GM23338 (cell line): ENCODE measurements around the gene HKDC1. TPM values are rescaled to one million over a fixed set of nuclear protein-coding genes. Genes with fewer than 3 reads are reported as not detected.
A peak's percentile ranks its signal among the peaks of the same experiment; 100 is the strongest.

Experiments used
- ATAC-seq: fragments of 200-7000 bp; cut with Tn5 transposase; 3 replicates; pipeline ENCODE4 v1.9.1; 2020
- DNase-seq: peaks from one replicate; pipeline ENCODE4 v3.0.0-alpha.2; 2015; ENCODE audit warnings: low spot score
- H2AFZ ChIP-seq: fragments of 200-600 bp; sonication (generic); 2 replicates; pipeline ENCODE4 v1.8.0; 2016; ENCODE audit warnings: antibody characterized with exemption, mild to moderate bottlenecking, moderate library complexity
- H3F3A ChIP-seq: fragments of 200-600 bp; sonication (generic); replicated peaks from 2 replicates; pipeline ENCODE4 v1.8.0; 2017; ENCODE audit warnings: antibody characterized with exemption, mixed run types, low read depth
- H3K27ac ChIP-seq: fragments of 200-600 bp; sonication (generic); 2 replicates; pipeline ENCODE4 v1.6.1; 2016; ENCODE audit warnings: low read depth
- H3K27me3 ChIP-seq: fragments of 200-600 bp; sonication (generic); 2 replicates; pipeline ENCODE4 v1.8.0; 2016; ENCODE audit warnings: mild to moderate bottlenecking, mixed run types, moderate library complexity; ENCODE audit not compliant: insufficient read depth
- H3K36me3 ChIP-seq: fragments of 200-600 bp; sonication (generic); 2 replicates; pipeline ENCODE4 v1.8.0; 2016; ENCODE audit warnings: mild to moderate bottlenecking; ENCODE audit not compliant: insufficient read depth
- H3K4me1 ChIP-seq: fragments of 200-600 bp; sonication (generic); 2 replicates; pipeline ENCODE4 v1.8.0; 2016; ENCODE audit warnings: mild to moderate bottlenecking, moderate library complexity; ENCODE audit not compliant: insufficient read depth
- H3K4me2 ChIP-seq: fragments of 200-600 bp; sonication (generic); 2 replicates; pipeline ENCODE4 v1.7.1; 2017; ENCODE audit warnings: mixed run types
- H3K4me3 ChIP-seq: fragments of 200-600 bp; sonication (generic); 2 replicates; pipeline ENCODE4 v1.6.1; 2016; ENCODE audit warnings: mixed run types
- H3K79me2 ChIP-seq: fragments of 200-600 bp; sonication (generic); replicated peaks from 2 replicates; pipeline ENCODE4 v1.8.0; 2017; ENCODE audit warnings: mild to moderate bottlenecking; ENCODE audit not compliant: insufficient read depth
- H3K9me2 ChIP-seq: fragments of 200-600 bp; sonication (generic); 2 replicates; pipeline ENCODE4 v1.8.0; 2017; ENCODE audit not compliant: insufficient read depth
- H4K20me1 ChIP-seq: fragments of 200-600 bp; sonication (generic); replicated peaks from 2 replicates; pipeline ENCODE4 v1.8.0; 2017; ENCODE audit warnings: mild to moderate bottlenecking; ENCODE audit not compliant: insufficient read depth
- H3K27ac Mint-ChIP-seq: 2 replicates; pipeline ENCODE4 v1.8.0; 2020; ENCODE audit warnings: inconsistent platforms, mild to moderate bottlenecking, moderate library complexity, mixed read lengths
- H3K27me3 Mint-ChIP-seq: 3 replicates; pipeline ENCODE4 v1.8.0; 2022; ENCODE audit warnings: low read depth, mild to moderate bottlenecking, moderate library complexity, mixed read lengths, inconsistent platforms; ENCODE audit not compliant: insufficient read depth, poor library complexity
- H3K36me3 Mint-ChIP-seq: 3 replicates; pipeline ENCODE4 v1.8.0; 2021; ENCODE audit warnings: low read depth, mild to moderate bottlenecking, inconsistent platforms, moderate library complexity, mixed read lengths
- H3K4me1 Mint-ChIP-seq: 3 replicates; pipeline ENCODE4 v1.8.0; 2020; ENCODE audit warnings: mild to moderate bottlenecking, inconsistent platforms, mixed read lengths
- H3K4me3 Mint-ChIP-seq: 3 replicates; pipeline ENCODE4 v1.8.0; 2021; ENCODE audit warnings: moderate library complexity, mild to moderate bottlenecking, inconsistent platforms, mixed read lengths
- H3K9me3 Mint-ChIP-seq: 3 replicates; pipeline ENCODE4 v1.8.0; 2020; ENCODE audit warnings: moderate library complexity, mild to moderate bottlenecking, inconsistent platforms, mixed read lengths
- CREB1 ChIP-seq: fragments of 250-450 bp; sonication (Bioruptor Pico); IDR thresholded peaks from 2 replicates; pipeline ENCODE4 v1.5.0; 2020; ENCODE audit warnings: low read depth, mild to moderate bottlenecking, moderate library complexity
- EZH2 ChIP-seq: fragments of 200-600 bp; sonication (generic); IDR thresholded peaks from one replicate; pipeline ENCODE4 v1.8.0; 2017; ENCODE audit warnings: antibody characterized with exemption, mild to moderate bottlenecking, low read depth; ENCODE audit not compliant: unreplicated experiment
- JUNB ChIP-seq: IDR thresholded peaks from one replicate; pipeline ENCODE4 v1.6.1; 2016; ENCODE audit warnings: antibody characterized with exemption; ENCODE audit not compliant: unreplicated experiment
- NANOG ChIP-seq: IDR thresholded peaks from 2 replicates; pipeline ENCODE4 v1.6.1; 2016; ENCODE audit warnings: antibody characterized with exemption, borderline replicate concordance
- POLR2AphosphoS5 ChIP-seq: IDR thresholded peaks from 2 replicates; pipeline ENCODE4 v1.6.1; 2016; ENCODE audit warnings: antibody characterized with exemption, low read depth
- ZNF114 ChIP-seq: fragments of 250-450 bp; sonication (Bioruptor Pico); IDR thresholded peaks from 2 replicates; pipeline ENCODE4 v1.5.0; 2020; ENCODE audit warnings: mild to moderate bottlenecking, moderate library complexity
- ZNF331 ChIP-seq: fragments of 250-450 bp; sonication (Bioruptor Pico); IDR thresholded peaks from 2 replicates; pipeline ENCODE4 v1.5.0; 2020; ENCODE audit warnings: low read depth, mild to moderate bottlenecking, moderate library complexity
- polyA plus RNA-seq: library from polyadenylated mRNA; unstranded; fragments of >200 nt; fragmentation: Nextera tagmentation; extraction: Ambion mirVana; gene quantifications from 2 replicates; pipeline ENCODE4 v1.2.1, GENCODE V29; 2016
- total RNA-seq: library from RNA; depleted of rRNA; stranded (reverse); fragments of >200 nt; shearing (Covaris generic); gene quantifications from 2 replicates; pipeline ENCODE4 v1.2.3, GENCODE V29; 2014
- TF ChIP-seq, protein P1 (sequence below): IDR thresholded peaks from one replicate; pipeline ENCODE4 v1.6.1; 2018; ENCODE audit warnings: antibody characterized with exemption; ENCODE audit not compliant: unreplicated experiment
- TF ChIP-seq, protein P2 (sequence below): IDR thresholded peaks from 2 replicates; pipeline ENCODE4 v1.6.1; 2016; ENCODE audit warnings: antibody characterized with exemption
- TF ChIP-seq, protein P3 (sequence below), 2 experiments: fragments of 200-600 bp in 1 of 2; sonication (generic) in 1 of 2; conservative IDR thresholded peaks; 2 replicates each; pipeline versions ENCODE4 v1.5.1 to v1.6.1; 2016 to 2017; ENCODE audit warnings: antibody characterized with exemption in 2 of 2, low read depth in 2 of 2, mild to moderate bottlenecking in 2 of 2, moderate library complexity in 1 of 2

HKDC1 gene
- total and polyA plus RNA-seq, 2 experiments from 2014 or later, result 0.03 TPM; not detected in 1

DNA sequence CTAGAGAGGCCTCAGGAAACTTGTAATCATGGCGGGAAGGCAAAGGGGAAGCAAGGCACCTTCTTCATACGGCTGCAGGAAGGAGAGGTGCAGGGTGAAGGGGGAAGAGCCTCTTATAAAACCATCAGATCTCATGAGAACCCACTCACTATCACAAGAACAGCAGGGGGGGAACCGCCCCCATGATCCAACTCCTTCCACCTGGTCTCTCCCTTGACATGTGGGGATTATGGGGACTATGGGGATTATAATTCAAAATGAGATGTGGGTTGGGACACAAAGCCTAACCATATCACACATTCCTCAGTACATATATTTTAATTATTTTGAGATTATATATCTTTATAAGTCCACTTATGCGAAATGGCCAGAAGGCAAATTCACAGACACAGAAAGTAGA, 67.0 kb downstream of the HKDC1 start:
- ATAC-seq (no peak), DNase-seq (no peak)
- Mint-ChIP-seq H3K4me1 (peaks cover 10% of the 10 kb centered on the region), H3K36me3 (no peaks in the 10 kb centered on the region), H3K27ac (no peak overlapping the region), H3K27me3 (peaks cover 11% of the 10 kb centered on the region), H3K9me3 (no peaks in the 10 kb centered on the region), H3K4me3 (no peak overlapping the region)
- Histone ChIP-seq H2AFZ (0 out of 2 replicates have a peak overlapping the region, but pooled peaks have one; percentile 1), H3K27me3 (no peaks in the 10 kb centered on the region), H3K4me2 (no peak overlapping the region), H4K20me1 (no peaks in the 10 kb centered on the region), H3K4me3 (no peak overlapping the region), H3K36me3 (no peaks in the 10 kb centered on the region), H3K27ac (no peak overlapping the region), H3F3A (no peaks in the 10 kb centered on the region), H3K4me1 (peaks cover 5% of the 10 kb centered on the region; the same call in 1 of the 2 replicates), H3K9me2 (no peaks in the 10 kb centered on the region), H3K79me2 (no peaks in the 10 kb centered on the region)
- TF ChIP-seq ZNF114 (CRISPR knock-in tag) (no peak), ZNF331 (CRISPR knock-in tag) (no peak), CREB1 (CRISPR knock-in tag) (no peak)

DNA sequence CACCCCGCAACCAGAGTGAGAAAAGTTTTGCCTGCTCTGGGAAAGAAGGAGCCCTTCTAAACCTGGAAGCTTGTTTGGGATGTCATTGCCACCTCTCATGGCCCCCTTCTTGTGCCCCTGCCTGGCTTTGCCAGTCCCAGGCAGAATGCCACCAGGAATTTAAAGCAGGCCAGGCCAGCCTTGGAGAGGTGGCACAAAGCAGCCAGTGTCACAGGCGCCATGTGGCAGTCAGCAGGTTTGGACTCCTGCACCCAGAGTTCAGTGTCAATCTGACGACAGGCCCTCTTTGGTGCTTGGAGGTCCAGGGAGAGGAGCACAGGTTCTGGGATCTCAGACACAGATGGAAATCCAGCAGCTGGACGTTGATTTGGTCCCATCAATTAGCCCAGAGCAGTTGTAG, 70.9 kb downstream of the HKDC1 start:
- no peaks in the 10 kb centered on the region for H3F3A ChIP-seq
- no peaks in the 10 kb centered on the region for H3K79me2 ChIP-seq
- no peaks in the 10 kb centered on the region for H4K20me1 ChIP-seq
- H3K9me3 Mint-ChIP-seq, result no peaks in the 10 kb centered on the region
- DNase-seq, result no peak
- H3K27ac Mint-ChIP-seq, result no peak overlapping the region
- peaks cover 4% of the 10 kb centered on the region for H3K27me3 Mint-ChIP-seq
- H3K27ac ChIP-seq, result no peak overlapping the region
- no peak overlapping the region for H2AFZ ChIP-seq
- H3K36me3 Mint-ChIP-seq, result no peaks in the 10 kb centered on the region
- peaks cover 13% of the 10 kb centered on the region for H3K4me1 Mint-ChIP-seq
- ATAC-seq, result no peak
- no peak overlapping the region for H3K4me3 ChIP-seq
- no peaks in the 10 kb centered on the region for H3K9me2 ChIP-seq
- H3K4me1 ChIP-seq, result peaks cover 6% of the 10 kb centered on the region; the same call in 1 of the 2 replicates
- no peak overlapping the region for H3K4me3 Mint-ChIP-seq
- H3K27me3 ChIP-seq, result no peaks in the 10 kb centered on the region
- H3K36me3 ChIP-seq, result no peaks in the 10 kb centered on the region
- H3K4me2 ChIP-seq, result no peak overlapping the region
- TF ChIP-seq ZNF114 (CRISPR knock-in tag), result no peak
- TF ChIP-seq POLR2AphosphoS5, result no peak
- TF ChIP-seq, protein P1, sequence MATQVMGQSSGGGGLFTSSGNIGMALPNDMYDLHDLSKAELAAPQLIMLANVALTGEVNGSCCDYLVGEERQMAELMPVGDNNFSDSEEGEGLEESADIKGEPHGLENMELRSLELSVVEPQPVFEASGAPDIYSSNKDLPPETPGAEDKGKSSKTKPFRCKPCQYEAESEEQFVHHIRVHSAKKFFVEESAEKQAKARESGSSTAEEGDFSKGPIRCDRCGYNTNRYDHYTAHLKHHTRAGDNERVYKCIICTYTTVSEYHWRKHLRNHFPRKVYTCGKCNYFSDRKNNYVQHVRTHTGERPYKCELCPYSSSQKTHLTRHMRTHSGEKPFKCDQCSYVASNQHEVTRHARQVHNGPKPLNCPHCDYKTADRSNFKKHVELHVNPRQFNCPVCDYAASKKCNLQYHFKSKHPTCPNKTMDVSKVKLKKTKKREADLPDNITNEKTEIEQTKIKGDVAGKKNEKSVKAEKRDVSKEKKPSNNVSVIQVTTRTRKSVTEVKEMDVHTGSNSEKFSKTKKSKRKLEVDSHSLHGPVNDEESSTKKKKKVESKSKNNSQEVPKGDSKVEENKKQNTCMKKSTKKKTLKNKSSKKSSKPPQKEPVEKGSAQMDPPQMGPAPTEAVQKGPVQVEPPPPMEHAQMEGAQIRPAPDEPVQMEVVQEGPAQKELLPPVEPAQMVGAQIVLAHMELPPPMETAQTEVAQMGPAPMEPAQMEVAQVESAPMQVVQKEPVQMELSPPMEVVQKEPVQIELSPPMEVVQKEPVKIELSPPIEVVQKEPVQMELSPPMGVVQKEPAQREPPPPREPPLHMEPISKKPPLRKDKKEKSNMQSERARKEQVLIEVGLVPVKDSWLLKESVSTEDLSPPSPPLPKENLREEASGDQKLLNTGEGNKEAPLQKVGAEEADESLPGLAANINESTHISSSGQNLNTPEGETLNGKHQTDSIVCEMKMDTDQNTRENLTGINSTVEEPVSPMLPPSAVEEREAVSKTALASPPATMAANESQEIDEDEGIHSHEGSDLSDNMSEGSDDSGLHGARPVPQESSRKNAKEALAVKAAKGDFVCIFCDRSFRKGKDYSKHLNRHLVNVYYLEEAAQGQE, result no peak

DNA sequence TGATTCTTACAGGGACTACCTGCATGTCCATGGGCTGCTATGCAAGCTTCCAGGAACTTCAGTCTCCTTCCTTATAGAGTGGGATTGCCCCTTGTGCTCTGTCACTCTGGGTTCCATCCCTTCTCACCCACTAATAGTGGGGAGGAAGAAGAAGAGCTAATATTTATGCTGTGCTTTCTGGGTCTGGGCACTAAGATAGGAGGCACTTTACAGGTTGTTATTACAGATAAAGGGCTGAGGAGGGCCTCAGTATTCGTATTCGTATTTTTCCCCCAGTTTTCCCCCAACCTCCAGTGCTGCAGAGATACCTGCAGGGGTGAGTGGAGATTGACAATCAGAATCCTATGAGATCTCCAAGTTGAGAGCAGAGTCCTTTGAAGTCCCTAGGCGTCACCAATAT, 72.3 kb downstream of the HKDC1 start:
- H3K79me2 ChIP-seq, result no peaks in the 10 kb centered on the region
- no peaks in the 10 kb centered on the region for H3K27me3 ChIP-seq
- H4K20me1 ChIP-seq, result no peaks in the 10 kb centered on the region
- peak overlapping the region; percentile 32; the same call in 1 of the 2 replicates for H2AFZ ChIP-seq
- no peak overlapping the region for H3K4me3 ChIP-seq
- no peaks in the 10 kb centered on the region for H3K9me3 Mint-ChIP-seq
- no peak overlapping the region for H3K27ac Mint-ChIP-seq
- H3K9me2 ChIP-seq, result no peaks in the 10 kb centered on the region
- no peak overlapping the region for H3K4me2 ChIP-seq
- H3K4me1 ChIP-seq, result peaks cover 6% of the 10 kb centered on the region; the same call in 1 of the 2 replicates
- no peak for DNase-seq
- ATAC-seq, result no peak
- no peaks in the 10 kb centered on the region for H3K36me3 ChIP-seq
- H3K4me1 Mint-ChIP-seq, result peaks cover 10% of the 10 kb centered on the region
- H3K36me3 Mint-ChIP-seq, result no peaks in the 10 kb centered on the region
- H3K4me3 Mint-ChIP-seq, result no peak overlapping the region
- no peaks in the 10 kb centered on the region for H3F3A ChIP-seq
- peaks cover 4% of the 10 kb centered on the region for H3K27me3 Mint-ChIP-seq
- H3K27ac ChIP-seq, result no peak overlapping the region
- TF ChIP-seq NANOG (no peak), EZH2 (no peak), ZNF331 (CRISPR knock-in tag) (no peak), JUNB (no peak), ZNF114 (CRISPR knock-in tag) (no peak)
- TF ChIP-seq, protein P1, result no peak
- TF ChIP-seq, protein P2, sequence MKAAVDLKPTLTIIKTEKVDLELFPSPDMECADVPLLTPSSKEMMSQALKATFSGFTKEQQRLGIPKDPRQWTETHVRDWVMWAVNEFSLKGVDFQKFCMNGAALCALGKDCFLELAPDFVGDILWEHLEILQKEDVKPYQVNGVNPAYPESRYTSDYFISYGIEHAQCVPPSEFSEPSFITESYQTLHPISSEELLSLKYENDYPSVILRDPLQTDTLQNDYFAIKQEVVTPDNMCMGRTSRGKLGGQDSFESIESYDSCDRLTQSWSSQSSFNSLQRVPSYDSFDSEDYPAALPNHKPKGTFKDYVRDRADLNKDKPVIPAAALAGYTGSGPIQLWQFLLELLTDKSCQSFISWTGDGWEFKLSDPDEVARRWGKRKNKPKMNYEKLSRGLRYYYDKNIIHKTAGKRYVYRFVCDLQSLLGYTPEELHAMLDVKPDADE, result no peak
- TF ChIP-seq, protein P3, sequence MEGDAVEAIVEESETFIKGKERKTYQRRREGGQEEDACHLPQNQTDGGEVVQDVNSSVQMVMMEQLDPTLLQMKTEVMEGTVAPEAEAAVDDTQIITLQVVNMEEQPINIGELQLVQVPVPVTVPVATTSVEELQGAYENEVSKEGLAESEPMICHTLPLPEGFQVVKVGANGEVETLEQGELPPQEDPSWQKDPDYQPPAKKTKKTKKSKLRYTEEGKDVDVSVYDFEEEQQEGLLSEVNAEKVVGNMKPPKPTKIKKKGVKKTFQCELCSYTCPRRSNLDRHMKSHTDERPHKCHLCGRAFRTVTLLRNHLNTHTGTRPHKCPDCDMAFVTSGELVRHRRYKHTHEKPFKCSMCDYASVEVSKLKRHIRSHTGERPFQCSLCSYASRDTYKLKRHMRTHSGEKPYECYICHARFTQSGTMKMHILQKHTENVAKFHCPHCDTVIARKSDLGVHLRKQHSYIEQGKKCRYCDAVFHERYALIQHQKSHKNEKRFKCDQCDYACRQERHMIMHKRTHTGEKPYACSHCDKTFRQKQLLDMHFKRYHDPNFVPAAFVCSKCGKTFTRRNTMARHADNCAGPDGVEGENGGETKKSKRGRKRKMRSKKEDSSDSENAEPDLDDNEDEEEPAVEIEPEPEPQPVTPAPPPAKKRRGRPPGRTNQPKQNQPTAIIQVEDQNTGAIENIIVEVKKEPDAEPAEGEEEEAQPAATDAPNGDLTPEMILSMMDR (conservative IDR thresholded peaks at IDR 0.05; ENCODE audit: low read depth in 2 of 2), result no peak
